ENCODE data around the gene RND3. TPM values are rescaled to one million over a fixed set of nuclear protein-coding genes. Genes with fewer than 3 reads are reported as not detected.

RND3 gene
- total RNA-seq, 4 donors from 2014 or later = 21.8 to 73.5 (median 26.3) TPM

GRCh38 chr2:150478200-150478974, 9.1 kb downstream of the RND3 start:
- Histone ChIP-seq H3K4me3 (no peak overlapping the region), H3K36me3 (no peaks in the 10 kb centered on the region), H3K9me3 (no peaks in the 10 kb centered on the region), H3K27me3 (no peaks in the 10 kb centered on the region), H3K4me1 (peaks cover 0 to 100% (median 69%) of the 10 kb centered on the region in 4 donors), H3K27ac (peak overlapping the region in 3 of 4 donors; percentile 67 to 99 (median 80))
- WGBS, 2 donors = 36 to 40% methylated on average over 6 of the region's 6 CpGs
- TF ChIP-seq EP300 (IDR thresholded peaks at IDR 0.05) (no peak), POLR2A (IDR thresholded peaks at IDR 0.05) (no peak), CTCF (IDR thresholded peaks at IDR 0.05) (no peak)
- no peak for DNase-seq (ENCODE audit: low spot score in 2 of 2)

GRCh38 chr2:150477347-150477746, 10.1 kb downstream of the RND3 start:
- Histone ChIP-seq H3K4me1 (peaks cover 0 to 100% (median 65%) of the 10 kb centered on the region in 4 donors), H3K27ac (peak overlapping the region in 3 of 4 donors; percentile 67 to 99 (median 80)), H3K9me3 (no peaks in the 10 kb centered on the region), H3K36me3 (peaks cover 0 to 8% (median 0%) of the 10 kb centered on the region in 3 donors), H3K4me3 (no peak overlapping the region), H3K27me3 (no peaks in the 10 kb centered on the region)
- 53 to 66% methylated on average over 3 of the region's 3 CpGs for WGBS, 2 donors
- no peak for DNase-seq (ENCODE audit: low spot score in 2 of 2)
- TF ChIP-seq POLR2A (IDR thresholded peaks at IDR 0.05) = no peak
- no peak for TF ChIP-seq EP300 (IDR thresholded peaks at IDR 0.05)
- no peak for TF ChIP-seq CTCF (IDR thresholded peaks at IDR 0.05)

DNA sequence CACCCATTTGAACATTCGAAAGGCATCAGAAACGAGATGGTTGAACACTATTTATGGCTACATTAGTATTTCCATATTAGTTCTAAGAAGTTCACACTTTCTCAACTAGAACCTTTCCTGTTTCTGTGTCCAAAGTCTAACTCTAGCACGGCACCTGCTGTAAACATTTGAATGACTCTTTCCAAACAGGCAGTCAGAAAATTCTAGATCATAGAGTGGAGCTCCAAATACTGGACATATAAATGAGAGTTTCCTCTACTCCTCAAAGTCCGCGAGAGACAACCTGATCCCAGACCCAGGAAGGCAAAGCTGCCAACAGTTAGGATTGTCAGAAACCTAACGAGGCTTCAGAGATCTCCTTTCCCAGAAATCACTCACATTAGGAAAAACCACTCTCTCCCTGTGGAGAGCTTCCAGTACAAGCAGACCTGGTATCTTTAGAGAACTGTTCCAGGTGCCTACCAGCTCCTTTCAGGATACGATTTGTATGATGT, 10.6 kb downstream of the RND3 start:
- TF ChIP-seq POLR2A (IDR thresholded peaks at IDR 0.05) (no peak), EP300 (IDR thresholded peaks at IDR 0.05) (no peak), CTCF (IDR thresholded peaks at IDR 0.05) (no peak)
- no peak for DNase-seq (ENCODE audit: low spot score in 2 of 2)
- Histone ChIP-seq H3K4me1 (peaks cover 0 to 100% (median 62%) of the 10 kb centered on the region in 4 donors), H3K27me3 (no peaks in the 10 kb centered on the region), H3K27ac (peak overlapping the region in 3 of 4 donors; percentile 67 to 99 (median 80)), H3K9me3 (no peaks in the 10 kb centered on the region), H3K4me3 (peak overlapping the region in 1 of 4 donors; percentile 10), H3K36me3 (peaks cover 0 to 11% (median 0%) of the 10 kb centered on the region in 3 donors)
- 52 to 58% methylated on average over 7 of the region's 7 CpGs for WGBS, 2 donors

GRCh38 chr2:150476286-150476685, 11.2 kb downstream of the RND3 start:
- Histone ChIP-seq H3K4me1 (peaks cover 0 to 99% (median 60%) of the 10 kb centered on the region in 4 donors), H3K36me3 (peaks cover 0 to 17% (median 0%) of the 10 kb centered on the region in 3 donors), H3K27me3 (no peaks in the 10 kb centered on the region), H3K4me3 (peak overlapping the region in 1 of 4 donors; percentile 10), H3K9me3 (no peaks in the 10 kb centered on the region), H3K27ac (peak overlapping the region in 3 of 4 donors; percentile 67 to 99 (median 80))
- 24 to 33% methylated on average over 4 of the region's 4 CpGs for WGBS, 2 donors
- TF ChIP-seq CTCF (IDR thresholded peaks at IDR 0.05) = no peak
- TF ChIP-seq EP300 (IDR thresholded peaks at IDR 0.05) = no peak
- no peak for TF ChIP-seq POLR2A (IDR thresholded peaks at IDR 0.05)
- DNase-seq (ENCODE audit: low spot score in 2 of 2) = no peak

Data from tibial nerve (tissue), 4 donors.